Loucy (cell line): ENCODE measurements around the gene KCNIP2.

Experiments used
- EZH2phosphoT487 ChIP-seq: fragments of 200-600 bp; IDR thresholded peaks from 2 replicates; pipeline ENCODE4 v1.6.1; 2018; ENCODE audit warnings: antibody characterized with exemption, mild to moderate bottlenecking, moderate library complexity, borderline replicate concordance
- TF ChIP-seq, protein P1 (sequence below): fragments of 200-600 bp; sonication (generic); conservative IDR thresholded peaks from 2 replicates; pipeline ENCODE4 v1.5.1; 2014; ENCODE audit warnings: mild to moderate bottlenecking, antibody characterized with exemption, low read length

DNA sequence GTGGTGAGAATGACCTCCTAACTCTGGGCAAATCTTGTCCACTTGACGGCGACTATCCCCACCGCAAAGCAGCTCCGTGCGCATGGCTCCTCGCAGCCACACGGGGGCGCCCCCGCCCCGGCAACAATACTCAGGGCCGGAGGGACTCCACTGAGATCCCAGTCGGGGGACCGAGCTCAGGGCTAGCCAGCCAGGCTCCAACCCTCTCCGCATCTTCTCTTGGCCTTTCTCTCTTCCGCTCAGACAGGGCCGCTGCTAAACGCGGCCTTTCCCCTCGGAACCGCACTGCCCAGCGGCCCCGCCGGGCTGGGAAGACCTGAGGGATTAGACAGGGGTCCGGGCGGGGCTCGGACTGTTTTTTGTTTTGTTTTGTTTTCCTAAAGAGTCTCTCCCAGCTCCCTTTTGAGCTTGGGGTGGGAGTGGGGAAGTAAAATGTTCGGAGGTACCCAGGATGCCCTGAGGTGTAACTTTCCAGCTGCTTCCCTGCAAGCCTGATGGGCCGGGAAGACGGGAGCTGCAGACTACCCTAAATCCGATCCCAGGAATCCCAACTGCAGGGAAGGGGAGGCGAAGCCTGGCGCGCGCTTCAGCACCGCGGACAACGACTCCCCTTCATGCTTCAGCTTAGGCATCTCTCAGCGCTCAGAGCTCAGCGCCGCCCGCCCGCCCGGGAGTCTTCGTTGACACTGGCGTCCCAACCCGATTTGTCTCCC lies 2.7 kb downstream of the KCNIP2 start:
- TF ChIP-seq, protein P1, sequence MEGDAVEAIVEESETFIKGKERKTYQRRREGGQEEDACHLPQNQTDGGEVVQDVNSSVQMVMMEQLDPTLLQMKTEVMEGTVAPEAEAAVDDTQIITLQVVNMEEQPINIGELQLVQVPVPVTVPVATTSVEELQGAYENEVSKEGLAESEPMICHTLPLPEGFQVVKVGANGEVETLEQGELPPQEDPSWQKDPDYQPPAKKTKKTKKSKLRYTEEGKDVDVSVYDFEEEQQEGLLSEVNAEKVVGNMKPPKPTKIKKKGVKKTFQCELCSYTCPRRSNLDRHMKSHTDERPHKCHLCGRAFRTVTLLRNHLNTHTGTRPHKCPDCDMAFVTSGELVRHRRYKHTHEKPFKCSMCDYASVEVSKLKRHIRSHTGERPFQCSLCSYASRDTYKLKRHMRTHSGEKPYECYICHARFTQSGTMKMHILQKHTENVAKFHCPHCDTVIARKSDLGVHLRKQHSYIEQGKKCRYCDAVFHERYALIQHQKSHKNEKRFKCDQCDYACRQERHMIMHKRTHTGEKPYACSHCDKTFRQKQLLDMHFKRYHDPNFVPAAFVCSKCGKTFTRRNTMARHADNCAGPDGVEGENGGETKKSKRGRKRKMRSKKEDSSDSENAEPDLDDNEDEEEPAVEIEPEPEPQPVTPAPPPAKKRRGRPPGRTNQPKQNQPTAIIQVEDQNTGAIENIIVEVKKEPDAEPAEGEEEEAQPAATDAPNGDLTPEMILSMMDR: peak; percentile 96
- TF ChIP-seq EZH2phosphoT487: no peak
